ENCODE measurements around the gene SGMS1. TPM values are rescaled to one million over a fixed set of nuclear protein-coding genes. Genes with fewer than 3 reads are reported as not detected.

SGMS1 gene
- total RNA-seq, 1 experiment from 2014 or later = 20.4 TPM

- H3K56ac ChIP-seq (ENCODE audit: insufficient read length, low read depth, low read length) = no peak overlapping the region
- H3T11ph ChIP-seq (ENCODE audit: low read length) = no peak overlapping the region
- H3K79me2 ChIP-seq (ENCODE audit: insufficient read depth, low read length) = peaks cover 3% of the 10 kb centered on the region; the same call in 1 of the 2 replicates
- no peaks in the 10 kb centered on the region for H3K9me3 ChIP-seq (ENCODE audit: control insufficient read depth, low read depth, low read length)
- no peak overlapping the region for H3K18ac ChIP-seq (ENCODE audit: insufficient read length, low read depth, low read length)
- no peak overlapping the region for H3K14ac ChIP-seq (ENCODE audit: insufficient read depth, low read length)
- no peak overlapping the region for H3K4ac ChIP-seq (ENCODE audit: low read depth, low read length)
- H4K91ac ChIP-seq (ENCODE audit: insufficient read length, low read depth, low read length) = no peak overlapping the region
- no peak overlapping the region for H4K5ac ChIP-seq (ENCODE audit: insufficient read length, low read depth, low read length)
- WGBS (ENCODE audit: extremely low coverage, insufficient read length, low lambda C conversion rate) = no CpG with 5 or more reads among the region's 2 CpGs
- no peak overlapping the region for H3K4me2 ChIP-seq (ENCODE audit: insufficient read depth, insufficient read length, low read length)
- H4K8ac ChIP-seq (replicated peaks; ENCODE audit: insufficient read length, low read depth, low read length) = no peak overlapping the region
- no peaks in the 10 kb centered on the region for H3K23me2 ChIP-seq (ENCODE audit: insufficient read length, low read depth, low read length, poor library complexity, severe bottlenecking)
- no peak overlapping the region for H3K4me3 Mint-ChIP-seq
- no peaks in the 10 kb centered on the region for H3K27me3 ChIP-seq (ENCODE audit: insufficient read depth, low read length)
- H3K27ac Mint-ChIP-seq = peak overlapping the region in 1 of 3 experiments; percentile 8; a peak in 1 of 7 replicates
- H3K79me1 ChIP-seq (ENCODE audit: insufficient read depth, low read depth, low read length, poor library complexity, severe bottlenecking) = no peaks in the 10 kb centered on the region
- no peak overlapping the region for H3K9ac ChIP-seq (ENCODE audit: extremely low read depth, insufficient read length, low read length)
- H2BK5ac ChIP-seq (ENCODE audit: insufficient read length, low read length) = no peak overlapping the region
- no peak overlapping the region for H2BK15ac ChIP-seq (ENCODE audit: low read depth, low read length)
- H3K27me3 Mint-ChIP-seq (ENCODE audit: low read depth) = no peaks in the 10 kb centered on the region; the same call in 1 of the 2 replicates
- no peak overlapping the region for H3K23ac ChIP-seq (ENCODE audit: insufficient read length, low read depth, low read length)
- H3K9me3 Mint-ChIP-seq = no peaks in the 10 kb centered on the region
- no peaks in the 10 kb centered on the region for H4K20me1 ChIP-seq (ENCODE audit: control insufficient read depth, insufficient read depth, insufficient read length)
- H3K36me3 Mint-ChIP-seq (ENCODE audit: insufficient read depth in 1 of 3, low read depth in 3 of 3) = no peaks in the 10 kb centered on the region
- H3K27ac ChIP-seq (ENCODE audit: insufficient read length, low read depth, low read length) = no peak overlapping the region
- no peak for DNase-seq
- H2BK20ac ChIP-seq (ENCODE audit: low read depth, low read length, poor library complexity, severe bottlenecking) = no peak overlapping the region
- TF ChIP-seq, protein P1, sequence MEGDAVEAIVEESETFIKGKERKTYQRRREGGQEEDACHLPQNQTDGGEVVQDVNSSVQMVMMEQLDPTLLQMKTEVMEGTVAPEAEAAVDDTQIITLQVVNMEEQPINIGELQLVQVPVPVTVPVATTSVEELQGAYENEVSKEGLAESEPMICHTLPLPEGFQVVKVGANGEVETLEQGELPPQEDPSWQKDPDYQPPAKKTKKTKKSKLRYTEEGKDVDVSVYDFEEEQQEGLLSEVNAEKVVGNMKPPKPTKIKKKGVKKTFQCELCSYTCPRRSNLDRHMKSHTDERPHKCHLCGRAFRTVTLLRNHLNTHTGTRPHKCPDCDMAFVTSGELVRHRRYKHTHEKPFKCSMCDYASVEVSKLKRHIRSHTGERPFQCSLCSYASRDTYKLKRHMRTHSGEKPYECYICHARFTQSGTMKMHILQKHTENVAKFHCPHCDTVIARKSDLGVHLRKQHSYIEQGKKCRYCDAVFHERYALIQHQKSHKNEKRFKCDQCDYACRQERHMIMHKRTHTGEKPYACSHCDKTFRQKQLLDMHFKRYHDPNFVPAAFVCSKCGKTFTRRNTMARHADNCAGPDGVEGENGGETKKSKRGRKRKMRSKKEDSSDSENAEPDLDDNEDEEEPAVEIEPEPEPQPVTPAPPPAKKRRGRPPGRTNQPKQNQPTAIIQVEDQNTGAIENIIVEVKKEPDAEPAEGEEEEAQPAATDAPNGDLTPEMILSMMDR (conservative IDR thresholded peaks at IDR 0.05) = no peak
- no peak overlapping the region for H2AFZ ChIP-seq (ENCODE audit: low read length)
- H2AK5ac ChIP-seq (ENCODE audit: insufficient read length, low read length) = no peak overlapping the region
- H2BK120ac ChIP-seq (ENCODE audit: low read depth, low read length, poor library complexity, severe bottlenecking) = no peak overlapping the region
- H3K4me1 Mint-ChIP-seq = peaks cover 76 to 87% of the 10 kb centered on the region in 2 experiments
- H2BK12ac ChIP-seq (ENCODE audit: insufficient read length, low read depth, low read length) = no peak overlapping the region
- H3K4me1 ChIP-seq (ENCODE audit: insufficient read depth, low read length) = peaks cover 16% of the 10 kb centered on the region; the same call in 1 of the 2 replicates
Observed at GRCh38 chr10:50615658-50616057, 8.1 kb downstream of the SGMS1 start.
